Inferior parietal cortex (tissue), 1 donor: ENCODE results near the gene GJB1.
A peak's percentile ranks its signal among the peaks of the same experiment; 100 is the strongest.

Experiments
- DNase-seq: peaks from one replicate; pipeline ENCODE4 v3.0.0-alpha.2; 2016; ENCODE audit errors: extremely low spot score

The GJB1 gene

GRCh38 chrX:71214604-71215337 lies 8.3 kb upstream of the GJB1 start:
- DNase-seq, result no peak

- DNase-seq, result no peak
These were observed 7.6 kb upstream of the GJB1 start for GRCh38 chrX:71215338-71215912.

- no peak for DNase-seq
These were observed 6.5 kb upstream of the GJB1 start for GRCh38 chrX:71216485-71216884.

GRCh38 chrX:71217298-71217697 lies 5.7 kb upstream of the GJB1 start:
- no peak for DNase-seq

GRCh38 chrX:71221145-71221544 lies 1.9 kb upstream of the GJB1 start:
- DNase-seq, result no peak

GRCh38 chrX:71224098-71224708 lies 1.2 kb downstream of the GJB1 start:
- DNase-seq, result no peak

- DNase-seq, result no peak
These were observed 2.0 kb downstream of the GJB1 start for GRCh38 chrX:71225009-71225408.

GRCh38 chrX:71225676-71226075 lies 2.7 kb downstream of the GJB1 start:
- DNase-seq, result no peak

GRCh38 chrX:71227370-71228062 lies 4.5 kb downstream of the GJB1 start:
- no peak for DNase-seq

- no peak for DNase-seq
These were observed 5.1 kb downstream of the GJB1 start for GRCh38 chrX:71228063-71228642.

- no peak for DNase-seq
These were observed 12.5 kb downstream of the GJB1 start for GRCh38 chrX:71235482-71235881.

GRCh38 chrX:71236836-71237235 lies 13.8 kb downstream of the GJB1 start:
- no peak for DNase-seq

- DNase-seq, result no peak
These were observed 16.8 kb downstream of the GJB1 start for GRCh38 chrX:71239781-71240180.

GRCh38 chrX:71241301-71241700 lies 18.3 kb downstream of the GJB1 start:
- no peak for DNase-seq

GRCh38 chrX:71244359-71245128 lies 21.5 kb downstream of the GJB1 start:
- no peak for DNase-seq

GRCh38 chrX:71245159-71245558 lies 22.1 kb downstream of the GJB1 start:
- DNase-seq, result no peak

GRCh38 chrX:71250841-71251240 lies 27.8 kb downstream of the GJB1 start:
- no peak for DNase-seq

GRCh38 chrX:71251466-71251973 lies 28.5 kb downstream of the GJB1 start:
- DNase-seq, result no peak

- DNase-seq, result no peak
These were observed 29.2 kb downstream of the GJB1 start for GRCh38 chrX:71252221-71252620.

GRCh38 chrX:71253253-71254091 lies 30.4 kb downstream of the GJB1 start:
- peak; percentile 12 for DNase-seq
